A549 treated with GW870086 at 1 μM for 4 hours (cell line): ENCODE measurements around the gene GSDME. TPM values are rescaled to one million over a fixed set of nuclear protein-coding genes. Genes with fewer than 3 reads are reported as not detected.

ENCODE experiments used
- total RNA-seq: library from RNA; stranded (reverse); fragments of 200-300 nt; extraction: Qiagen RNA extraction; gene quantifications from 5 replicates; pipeline ENCODE4 v1.2.3, GENCODE V29; 2022; ENCODE audit warnings: low read depth

Gene GSDME
- 37.8 to 47.8 TPM (median 41.9 TPM) in 5 replicates for total RNA-seq

GRCh38 chr7:24757353-24758275 is at the start of gene GSDME:
Gene GSDME (minus strand): TSS chr7:24757464. CDS start chr7:24749774, 7,690 bp downstream.

Other genes with a start within 250 kb of the GSDME start
- gene PALS2, start 184.0 kb downstream of the GSDME start, total RNA-seq = 17.5 to 23.9 TPM (median 20.8 TPM) in 5 replicates
- gene OSBPL3, start 222.7 kb upstream of the GSDME start, total RNA-seq = 11.5 to 16.5 TPM (median 13.6 TPM) in 5 replicates